LHCN-M2 (cell line): Measurements from ENCODE around the gene EXO1. TPM values are rescaled to one million over a fixed set of nuclear protein-coding genes. Genes with fewer than 3 reads are reported as not detected.
"Not testable (repeated sequence)": the region's sequence is repeated elsewhere in the genome, so short reads cannot be mapped to it uniquely, and the experiment has no call there.

Experiments used
- DNase-seq: peaks from one replicate; pipeline ENCODE4 v3.0.0-alpha.2; 2012; ENCODE audit warnings: low read depth
- polyA plus RNA-seq: library from polyadenylated mRNA; unstranded; fragments of >200 nt; gene quantifications from one replicate; pipeline ENCODE4 v1.2.1, GENCODE V29; 2012; ENCODE audit warnings: missing spikeins
- total RNA-seq: library from RNA; depleted of rRNA; stranded (reverse); fragments of >200 nt; gene quantifications from 2 replicates; pipeline ENCODE4 v1.2.3, GENCODE V29; 2014; rRNA removed

Gene EXO1
- 34.2 and 37.7 TPM in 2 replicates for total RNA-seq
- polyA plus RNA-seq = 5.8 TPM

GRCh38 chr1:241847796-241848685 lies at the start of gene EXO1:
Gene EXO1 (plus strand): TSS chr1:241848204. CDS start chr1:241850426, 2,222 bp downstream.
- peak; percentile 93 for DNase-seq

- peak; percentile 33 for DNase-seq
Observed at GRCh38 chr1:241799416-241799815, 48.6 kb upstream of the EXO1 start.

- no peak for DNase-seq
Observed at GRCh38 chr1:241800640-241801039, 47.4 kb upstream of the EXO1 start.

- DNase-seq = no peak
Observed at GRCh38 chr1:241802863-241803262, 45.1 kb upstream of the EXO1 start.

GRCh38 chr1:241804706-241805105 lies 43.3 kb upstream of the EXO1 start:
- not testable (repeated sequence) for DNase-seq

GRCh38 chr1:241808265-241808664 lies 39.7 kb upstream of the EXO1 start:
- peak; percentile 37 for DNase-seq

GRCh38 chr1:241810769-241811405 lies 37.1 kb upstream of the EXO1 start:
- DNase-seq = no peak

GRCh38 chr1:241813768-241814320 lies 34.2 kb upstream of the EXO1 start:
- no peak for DNase-seq

- DNase-seq = no peak
Observed at GRCh38 chr1:241816008-241816407, 32.0 kb upstream of the EXO1 start.

- peak; percentile 24 for DNase-seq
Observed at GRCh38 chr1:241817331-241817792, 30.6 kb upstream of the EXO1 start.

GRCh38 chr1:241817956-241818612 lies 29.9 kb upstream of the EXO1 start:
- no peak for DNase-seq

- no peak for DNase-seq
Observed at GRCh38 chr1:241819340-241819866, 28.6 kb upstream of the EXO1 start.

GRCh38 chr1:241821363-241821762 lies 26.6 kb upstream of the EXO1 start:
- no peak for DNase-seq

GRCh38 chr1:241822846-241823245 lies 25.2 kb upstream of the EXO1 start:
- no peak for DNase-seq

GRCh38 chr1:241823925-241824324 lies 24.1 kb upstream of the EXO1 start:
- no peak for DNase-seq

GRCh38 chr1:241825581-241825980 lies 22.4 kb upstream of the EXO1 start:
- DNase-seq = no peak

GRCh38 chr1:241826613-241827012 lies 21.4 kb upstream of the EXO1 start:
- DNase-seq = not testable (repeated sequence)

GRCh38 chr1:241827264-241827663 lies 20.7 kb upstream of the EXO1 start:
- no peak for DNase-seq

GRCh38 chr1:241828463-241829021 lies 19.5 kb upstream of the EXO1 start:
- no peak for DNase-seq

GRCh38 chr1:241829468-241829867 lies 18.5 kb upstream of the EXO1 start:
- no peak for DNase-seq

GRCh38 chr1:241834733-241835377 lies 13.1 kb upstream of the EXO1 start:
- DNase-seq = peak; percentile 53
